Smooth muscle cell (in vitro differentiated cells): ENCODE measurements around the gene FOXN1. TPM values are rescaled to one million over a fixed set of nuclear protein-coding genes. Genes with fewer than 3 reads are reported as not detected.

Experiments used
- DNase-seq: peaks from one replicate; lab custom pipeline; 2025; ENCODE audit not compliant: unreplicated experiment; lab: John Stamatoyannopoulos, UW
- H2AFZ ChIP-seq: fragments of 200-600 bp; sonication (generic); 2 replicates; pipeline ENCODE4 v1.6.0; 2016; ENCODE audit warnings: antibody characterized with exemption, low read depth, mild to moderate bottlenecking
- H3F3A ChIP-seq: fragments of 200-600 bp; sonication (generic); 2 replicates; pipeline ENCODE4 v1.6.0; 2017; ENCODE audit warnings: antibody characterized with exemption, low read depth
- H3K27ac ChIP-seq: fragments of 200-600 bp; sonication (generic); 2 replicates; pipeline ENCODE4 v1.5.1; 2016; ENCODE audit warnings: low read depth, mild to moderate bottlenecking
- H3K27me3 ChIP-seq: fragments of 200-600 bp; sonication (generic); 2 replicates; pipeline ENCODE4 v1.6.1; 2016; ENCODE audit warnings: low read depth, mild to moderate bottlenecking
- H3K36me3 ChIP-seq: fragments of 200-600 bp; sonication (generic); 2 replicates; pipeline ENCODE4 v1.5.1; 2016; ENCODE audit warnings: low read depth
- H3K4me1 ChIP-seq: fragments of 200-600 bp; sonication (generic); 2 replicates; pipeline ENCODE4 v1.5.1; 2016; ENCODE audit warnings: low read depth
- H3K4me2 ChIP-seq: fragments of 200-600 bp; sonication (generic); 2 replicates; pipeline ENCODE4 v1.6.0; 2016; ENCODE audit warnings: mild to moderate bottlenecking
- H3K4me3 ChIP-seq: fragments of 200-600 bp; sonication (generic); 2 replicates; pipeline ENCODE4 v1.5.1; 2016; ENCODE audit warnings: mild to moderate bottlenecking
- H3K79me2 ChIP-seq: fragments of 200-600 bp; sonication (generic); 2 replicates; pipeline ENCODE4 v1.6.0; 2016; ENCODE audit warnings: low read depth, mild to moderate bottlenecking
- H3K9ac ChIP-seq: fragments of 200-600 bp; sonication (generic); 2 replicates; pipeline ENCODE4 v1.6.0; 2016; ENCODE audit warnings: low read depth
- H3K9me3 ChIP-seq: fragments of 200-600 bp; sonication (generic); replicated peaks from 2 replicates; pipeline ENCODE4 v1.5.1; 2016; ENCODE audit warnings: low read depth
- H4K20me1 ChIP-seq: fragments of 200-600 bp; sonication (generic); 2 replicates; pipeline ENCODE4 v1.6.0; 2016; ENCODE audit warnings: low read depth
- WGBS: methylation state at CpG from one replicate; pipeline ENCODE4 v1.1.7; 2016; ENCODE audit warnings: low lambda C conversion rate; 5-methylcytosine and 5-hydroxymethylcytosine counted together
- polyA plus RNA-seq: library from polyadenylated mRNA; unstranded; fragments of >200 nt; fragmentation: Nextera tagmentation; extraction: Ambion mirVana; gene quantifications from 2 replicates; pipeline ENCODE4 v1.2.1, GENCODE V29; 2016
- total RNA-seq: library from RNA; depleted of rRNA; stranded (reverse); fragments of >200 nt; gene quantifications from 2 replicates; pipeline ENCODE4 v1.2.3, GENCODE V29; 2014
- TF ChIP-seq, protein P1 (sequence below): fragments of 200-600 bp; sonication (generic); IDR thresholded peaks from 2 replicates; pipeline ENCODE4 v1.5.1; 2017; ENCODE audit warnings: borderline replicate concordance, mild to moderate bottlenecking, antibody characterized with exemption; ENCODE audit not compliant: insufficient read depth, poor library complexity, severe bottlenecking

FOXN1 gene
- total and polyA plus RNA-seq, 2 experiments from 2014 or later: 0.36 TPM; not detected in 1

DNA sequence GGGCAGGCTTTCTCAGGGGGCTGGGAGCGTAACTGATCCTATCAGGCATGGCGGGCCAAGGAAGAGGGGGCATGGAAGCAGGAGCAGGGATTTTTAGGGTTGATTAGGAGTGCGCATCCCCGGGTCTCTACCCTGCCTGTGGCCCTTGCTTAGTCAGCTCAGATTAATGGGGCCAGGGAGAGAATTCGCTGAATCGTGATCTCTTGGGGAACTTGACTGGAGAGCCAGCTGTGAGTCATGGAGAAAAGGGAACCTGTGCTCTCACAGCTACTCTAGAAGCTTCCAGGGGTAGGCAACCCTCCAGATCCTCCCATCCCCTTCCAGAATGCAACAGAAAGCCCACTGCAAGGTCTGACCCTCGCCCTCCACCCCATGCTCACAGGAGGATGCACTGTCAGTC, 3.6 kb downstream of the FOXN1 start:
- WGBS: 74% methylated on average over 7 of the region's 7 CpGs
- no peak for DNase-seq
- no peak overlapping the region for H3K4me2 ChIP-seq

DNA sequence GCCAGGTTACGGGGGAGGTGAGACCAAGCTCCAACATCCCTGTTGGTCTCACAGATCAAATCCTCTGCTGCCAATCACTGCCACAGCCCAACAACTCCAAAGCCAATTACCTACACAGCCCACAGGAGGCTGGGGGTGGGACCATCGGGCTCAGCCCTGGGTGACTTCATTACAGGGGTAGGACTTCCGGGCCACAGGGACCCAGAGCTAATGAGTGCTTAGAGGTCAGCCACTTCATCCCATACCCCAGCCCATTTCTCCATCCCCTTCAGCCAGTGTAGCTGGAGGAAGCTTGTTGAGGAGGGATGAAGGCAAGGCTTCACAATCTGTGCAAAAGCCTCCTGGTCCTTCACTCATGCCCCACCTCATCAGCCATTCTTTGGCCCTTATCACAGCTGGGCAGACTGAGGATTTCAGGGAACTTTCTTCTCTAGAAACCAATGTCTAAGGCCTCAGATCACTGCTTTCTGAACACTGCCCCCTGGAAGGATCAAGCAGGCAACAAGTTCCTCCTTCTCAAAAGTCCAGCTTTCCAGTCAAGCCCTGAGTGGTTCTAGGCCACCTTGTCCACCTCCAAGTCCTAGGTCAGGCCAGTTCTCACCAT, 5.8 kb downstream of the FOXN1 start:
- Histone ChIP-seq H3K27me3 (peaks cover 7% of the 10 kb centered on the region), H3K4me1 (no peaks in the 10 kb centered on the region), H3K4me2 (no peak overlapping the region), H3F3A (no peaks in the 10 kb centered on the region), H2AFZ (no peak overlapping the region), H3K4me3 (no peak overlapping the region), H3K36me3 (no peaks in the 10 kb centered on the region), H3K79me2 (no peaks in the 10 kb centered on the region), H3K9ac (no peak overlapping the region), H4K20me1 (no peaks in the 10 kb centered on the region), H3K9me3 (no peaks in the 10 kb centered on the region), H3K27ac (no peak overlapping the region)
- no peak for DNase-seq
- TF ChIP-seq, protein P1, sequence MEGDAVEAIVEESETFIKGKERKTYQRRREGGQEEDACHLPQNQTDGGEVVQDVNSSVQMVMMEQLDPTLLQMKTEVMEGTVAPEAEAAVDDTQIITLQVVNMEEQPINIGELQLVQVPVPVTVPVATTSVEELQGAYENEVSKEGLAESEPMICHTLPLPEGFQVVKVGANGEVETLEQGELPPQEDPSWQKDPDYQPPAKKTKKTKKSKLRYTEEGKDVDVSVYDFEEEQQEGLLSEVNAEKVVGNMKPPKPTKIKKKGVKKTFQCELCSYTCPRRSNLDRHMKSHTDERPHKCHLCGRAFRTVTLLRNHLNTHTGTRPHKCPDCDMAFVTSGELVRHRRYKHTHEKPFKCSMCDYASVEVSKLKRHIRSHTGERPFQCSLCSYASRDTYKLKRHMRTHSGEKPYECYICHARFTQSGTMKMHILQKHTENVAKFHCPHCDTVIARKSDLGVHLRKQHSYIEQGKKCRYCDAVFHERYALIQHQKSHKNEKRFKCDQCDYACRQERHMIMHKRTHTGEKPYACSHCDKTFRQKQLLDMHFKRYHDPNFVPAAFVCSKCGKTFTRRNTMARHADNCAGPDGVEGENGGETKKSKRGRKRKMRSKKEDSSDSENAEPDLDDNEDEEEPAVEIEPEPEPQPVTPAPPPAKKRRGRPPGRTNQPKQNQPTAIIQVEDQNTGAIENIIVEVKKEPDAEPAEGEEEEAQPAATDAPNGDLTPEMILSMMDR: no peak
- WGBS: 90% methylated on average over 3 of the region's 3 CpGs

More for the DNA sequence above, 3.6 kb downstream of the FOXN1 start:
- TF ChIP-seq, protein P1: no peak
- H3K79me2 ChIP-seq: no peaks in the 10 kb centered on the region
- no peaks in the 10 kb centered on the region for H4K20me1 ChIP-seq
- no peak overlapping the region for H3K9ac ChIP-seq
- no peaks in the 10 kb centered on the region for H3F3A ChIP-seq
- H2AFZ ChIP-seq: no peak overlapping the region
- H3K4me3 ChIP-seq: no peak overlapping the region
- H3K4me1 ChIP-seq: no peaks in the 10 kb centered on the region
- peaks cover 7% of the 10 kb centered on the region for H3K27me3 ChIP-seq
- H3K9me3 ChIP-seq: no peaks in the 10 kb centered on the region
- H3K36me3 ChIP-seq: no peaks in the 10 kb centered on the region
- H3K27ac ChIP-seq: no peak overlapping the region

DNA sequence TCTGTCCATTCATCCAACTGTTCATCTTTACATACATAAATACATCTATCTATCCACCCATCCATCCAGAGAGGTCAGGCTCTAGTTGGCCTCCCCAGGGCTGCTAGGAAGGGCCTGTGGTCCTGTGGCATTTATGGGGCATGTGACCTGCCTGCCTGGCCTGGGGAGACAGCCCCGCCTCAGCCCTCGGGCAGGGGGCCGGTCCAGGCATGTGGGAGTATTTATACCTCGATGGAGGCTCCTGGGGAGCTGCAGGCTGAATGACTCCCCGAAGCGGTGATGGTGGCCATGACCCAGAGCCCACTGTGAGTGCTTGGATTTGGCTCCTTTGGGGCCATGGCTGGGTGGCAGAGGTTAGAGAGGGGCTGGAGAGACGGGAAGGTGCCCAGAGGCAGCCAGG, 7.3 kb downstream of the FOXN1 start:
- Histone ChIP-seq H2AFZ (no peak overlapping the region), H3K9ac (no peak overlapping the region)
- 81% methylated on average over 7 of the region's 7 CpGs for WGBS

DNA sequence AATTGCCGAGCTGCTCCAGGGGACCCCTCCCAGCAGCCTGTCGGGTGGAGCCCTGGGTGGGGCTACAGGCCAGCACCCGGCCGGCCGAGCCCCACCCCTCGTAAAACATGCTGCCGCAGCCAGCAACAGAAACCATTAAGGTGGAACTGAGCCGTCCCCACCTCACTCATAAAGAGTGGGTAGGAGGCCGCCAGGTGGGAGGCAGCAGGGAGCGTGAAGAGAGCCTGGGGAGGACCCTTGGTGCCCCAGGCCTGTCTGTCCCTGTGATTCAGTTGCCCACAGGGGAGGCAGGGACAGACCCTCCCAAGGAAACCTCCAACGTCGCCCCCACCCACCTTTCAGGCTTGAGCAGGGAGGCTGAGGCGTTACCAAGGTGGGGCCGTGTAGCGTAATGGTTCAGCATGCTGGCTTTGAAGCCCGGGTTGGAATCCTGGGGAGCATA, 8.4 kb downstream of the FOXN1 start:
- Histone ChIP-seq H3K9ac (no peak overlapping the region), H3K27ac (no peak overlapping the region), H2AFZ (no peak overlapping the region), H3K4me1 (no peaks in the 10 kb centered on the region), H3K27me3 (peaks cover 7% of the 10 kb centered on the region), H3F3A (no peaks in the 10 kb centered on the region), H3K36me3 (no peaks in the 10 kb centered on the region), H3K9me3 (no peaks in the 10 kb centered on the region), H3K4me3 (no peak overlapping the region), H3K79me2 (no peaks in the 10 kb centered on the region), H3K4me2 (no peak overlapping the region), H4K20me1 (no peaks in the 10 kb centered on the region)
- TF ChIP-seq, protein P1: no peak
- 73% methylated on average over 16 of the region's 16 CpGs for WGBS
- DNase-seq: no peak

More for the DNA sequence above, 7.3 kb downstream of the FOXN1 start:
- Histone ChIP-seq H3K79me2 (no peaks in the 10 kb centered on the region), H4K20me1 (no peaks in the 10 kb centered on the region), H3K36me3 (no peaks in the 10 kb centered on the region), H3K4me1 (no peaks in the 10 kb centered on the region), H3K27me3 (peaks cover 7% of the 10 kb centered on the region), H3K27ac (no peak overlapping the region), H3K4me3 (no peak overlapping the region), H3K9me3 (no peaks in the 10 kb centered on the region), H3K4me2 (no peak overlapping the region), H3F3A (no peaks in the 10 kb centered on the region)
- TF ChIP-seq, protein P1: no peak
- DNase-seq: no peak
